Endothelial cell of hepatic sinusoid (primary cell): ENCODE results near the gene PRKAR1A.
"Not testable (repeated sequence)": the region's sequence is repeated elsewhere in the genome, so short reads cannot be mapped to it uniquely, and the experiment has no call there.

Experiments
- in situ Hi-C: cut with HindIII; loops from 2 replicates; pipeline ENCODE4 v1.10.0; 2017; ENCODE audit warnings: low sequenced_read_pairs

PRKAR1A gene

GRCh38 chr17:68576811-68577496 is 64.7 kb downstream of the PRKAR1A start:
- in situ Hi-C loops = no loop called here

GRCh38 chr17:68577497-68577821 is 65.2 kb downstream of the PRKAR1A start:
- in situ Hi-C loops = no loop called here

GRCh38 chr17:68578236-68578635 is 66.0 kb downstream of the PRKAR1A start:
- in situ Hi-C loops = no loop called here

GRCh38 chr17:68579194-68579927 is 67.1 kb downstream of the PRKAR1A start:
- in situ Hi-C loops = no loop called here

GRCh38 chr17:68580236-68580770 is 68.1 kb downstream of the PRKAR1A start:
- in situ Hi-C loops = no loop called here

- in situ Hi-C loops = no loop called here
Measured at GRCh38 chr17:68581863-68582645, 69.8 kb downstream of the PRKAR1A start.

- in situ Hi-C loops = not testable (repeated sequence)
Measured at GRCh38 chr17:68582867-68583266, 70.6 kb downstream of the PRKAR1A start.

GRCh38 chr17:68584581-68585303 is 72.5 kb downstream of the PRKAR1A start:
- in situ Hi-C loops = no loop called here

GRCh38 chr17:68585643-68586042 is 73.4 kb downstream of the PRKAR1A start:
- in situ Hi-C loops = no loop called here

- in situ Hi-C loops = no loop called here
Measured at GRCh38 chr17:68587026-68587425, 74.8 kb downstream of the PRKAR1A start.

GRCh38 chr17:68587847-68588246 is 75.6 kb downstream of the PRKAR1A start:
- in situ Hi-C loops = no loop called here

- in situ Hi-C loops = no loop called here
Measured at GRCh38 chr17:68588362-68588761, 76.1 kb downstream of the PRKAR1A start.

GRCh38 chr17:68589086-68589485 is 76.9 kb downstream of the PRKAR1A start:
- in situ Hi-C loops = no loop called here

- in situ Hi-C loops = no loop called here
Measured at GRCh38 chr17:68591583-68591982, 79.4 kb downstream of the PRKAR1A start.

GRCh38 chr17:68592009-68592408 is 79.8 kb downstream of the PRKAR1A start:
- in situ Hi-C loops = no loop called here

GRCh38 chr17:68592682-68593641 is 80.7 kb downstream of the PRKAR1A start:
- in situ Hi-C loops = no loop called here

GRCh38 chr17:68594552-68594951 is 82.3 kb downstream of the PRKAR1A start:
- in situ Hi-C loops = no loop called here

GRCh38 chr17:68595496-68595895 is 83.3 kb downstream of the PRKAR1A start:
- in situ Hi-C loops = no loop called here

- in situ Hi-C loops = no loop called here
Measured at GRCh38 chr17:68595986-68596385, 83.8 kb downstream of the PRKAR1A start.
